Breast epithelium (tissue), 3 donors: ENCODE results near the gene CARTPT.

Source experiments
- POLR2AphosphoS5 ChIP-seq, 3 donors: sonication (generic); formaldehyde crosslinking; IDR thresholded peaks; one replicate each; pipeline ENCODE4 v1.6.1; 2017; ENCODE audit warnings: antibody characterized with exemption in 3 of 3
- TF ChIP-seq, protein P1 (sequence below), 3 donors: fragments of 450-650 bp; IDR thresholded peaks; one replicate each; pipeline ENCODE4 v1.5.1; 2016 to 2017; ENCODE audit warnings: antibody characterized with exemption in 3 of 3, mild to moderate bottlenecking in 3 of 3, moderate library complexity in 3 of 3

DNA sequence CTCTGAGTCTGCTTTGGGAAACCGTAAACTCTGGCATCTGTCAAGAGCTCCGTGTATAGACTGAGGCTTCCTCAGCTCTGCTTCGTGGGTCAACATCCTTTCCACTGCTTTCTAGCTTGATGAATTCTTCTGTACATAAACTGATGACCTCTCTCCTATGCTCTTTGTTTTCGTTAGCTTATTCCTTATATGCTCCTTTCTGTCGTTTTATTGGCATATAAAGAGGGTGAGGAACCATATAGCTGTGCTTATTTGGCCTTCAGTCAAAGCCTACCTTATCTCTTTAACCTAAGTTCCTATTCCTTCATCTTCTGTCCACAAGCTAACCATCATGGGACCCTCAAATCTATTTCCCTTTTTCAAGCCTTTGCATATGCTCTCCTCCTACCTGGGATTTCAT, 39.4 kb upstream of the CARTPT start:
- TF ChIP-seq POLR2AphosphoS5 (IDR thresholded peaks at IDR 0.05): no peak
- TF ChIP-seq, protein P1, sequence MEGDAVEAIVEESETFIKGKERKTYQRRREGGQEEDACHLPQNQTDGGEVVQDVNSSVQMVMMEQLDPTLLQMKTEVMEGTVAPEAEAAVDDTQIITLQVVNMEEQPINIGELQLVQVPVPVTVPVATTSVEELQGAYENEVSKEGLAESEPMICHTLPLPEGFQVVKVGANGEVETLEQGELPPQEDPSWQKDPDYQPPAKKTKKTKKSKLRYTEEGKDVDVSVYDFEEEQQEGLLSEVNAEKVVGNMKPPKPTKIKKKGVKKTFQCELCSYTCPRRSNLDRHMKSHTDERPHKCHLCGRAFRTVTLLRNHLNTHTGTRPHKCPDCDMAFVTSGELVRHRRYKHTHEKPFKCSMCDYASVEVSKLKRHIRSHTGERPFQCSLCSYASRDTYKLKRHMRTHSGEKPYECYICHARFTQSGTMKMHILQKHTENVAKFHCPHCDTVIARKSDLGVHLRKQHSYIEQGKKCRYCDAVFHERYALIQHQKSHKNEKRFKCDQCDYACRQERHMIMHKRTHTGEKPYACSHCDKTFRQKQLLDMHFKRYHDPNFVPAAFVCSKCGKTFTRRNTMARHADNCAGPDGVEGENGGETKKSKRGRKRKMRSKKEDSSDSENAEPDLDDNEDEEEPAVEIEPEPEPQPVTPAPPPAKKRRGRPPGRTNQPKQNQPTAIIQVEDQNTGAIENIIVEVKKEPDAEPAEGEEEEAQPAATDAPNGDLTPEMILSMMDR (IDR thresholded peaks at IDR 0.05): no peak
